SIG-M5 treated with dmso at 0.1 percent for 504 hours (cell line): ENCODE measurements around the gene MVK.

Experiments
- DNase-seq: peaks from one replicate; lab custom pipeline; 2025; ENCODE audit not compliant: unreplicated experiment; lab: John Stamatoyannopoulos, UW

The MVK gene

GRCh38 chr12:109544955-109545531 lies 28.6 kb upstream of the MVK start:
- no peak for DNase-seq

GRCh38 chr12:109545826-109546225 lies 27.8 kb upstream of the MVK start:
- DNase-seq, result no peak

- DNase-seq, result no peak
Observed at GRCh38 chr12:109547286-109547685, 26.3 kb upstream of the MVK start.

GRCh38 chr12:109548258-109548657 lies 25.3 kb upstream of the MVK start:
- DNase-seq, result no peak

GRCh38 chr12:109549613-109550270 lies 23.9 kb upstream of the MVK start:
- no peak for DNase-seq

GRCh38 chr12:109550281-109550680 lies 23.3 kb upstream of the MVK start:
- DNase-seq, result no peak

GRCh38 chr12:109551108-109551507 lies 22.5 kb upstream of the MVK start:
- DNase-seq, result no peak

GRCh38 chr12:109552971-109553370 lies 20.6 kb upstream of the MVK start:
- DNase-seq, result no peak

- no peak for DNase-seq
Observed at GRCh38 chr12:109553483-109553882, 20.1 kb upstream of the MVK start.

GRCh38 chr12:109553906-109554500 lies 19.6 kb upstream of the MVK start:
- no peak for DNase-seq

- no peak for DNase-seq
Observed at GRCh38 chr12:109554761-109555160, 18.8 kb upstream of the MVK start.

- no peak for DNase-seq
Observed at GRCh38 chr12:109555431-109556315, 17.9 kb upstream of the MVK start.

GRCh38 chr12:109557200-109557599 lies 16.4 kb upstream of the MVK start:
- DNase-seq, result no peak

- DNase-seq, result no peak
Observed at GRCh38 chr12:109557805-109558204, 15.8 kb upstream of the MVK start.

- DNase-seq, result no peak
Observed at GRCh38 chr12:109558374-109559199, 15.0 kb upstream of the MVK start.

GRCh38 chr12:109559200-109559505 lies 14.4 kb upstream of the MVK start:
- DNase-seq, result no peak

GRCh38 chr12:109559601-109560000 lies 14.0 kb upstream of the MVK start:
- no peak for DNase-seq

- DNase-seq, result no peak
Observed at GRCh38 chr12:109560867-109561710, 12.5 kb upstream of the MVK start.

- DNase-seq, result no peak
Observed at GRCh38 chr12:109561711-109562030, 11.9 kb upstream of the MVK start.

GRCh38 chr12:109562871-109563270 lies 10.7 kb upstream of the MVK start:
- DNase-seq, result no peak
